UCSD-AML1 (cell line): ENCODE measurements around the gene RASGRP3.
A peak's percentile ranks its signal among the peaks of the same experiment; 100 is the strongest.

Source experiments
- DNase-seq: peaks from one replicate; lab custom pipeline; 2025; ENCODE audit not compliant: unreplicated experiment; lab: John Stamatoyannopoulos, UW

The RASGRP3 gene

DNA sequence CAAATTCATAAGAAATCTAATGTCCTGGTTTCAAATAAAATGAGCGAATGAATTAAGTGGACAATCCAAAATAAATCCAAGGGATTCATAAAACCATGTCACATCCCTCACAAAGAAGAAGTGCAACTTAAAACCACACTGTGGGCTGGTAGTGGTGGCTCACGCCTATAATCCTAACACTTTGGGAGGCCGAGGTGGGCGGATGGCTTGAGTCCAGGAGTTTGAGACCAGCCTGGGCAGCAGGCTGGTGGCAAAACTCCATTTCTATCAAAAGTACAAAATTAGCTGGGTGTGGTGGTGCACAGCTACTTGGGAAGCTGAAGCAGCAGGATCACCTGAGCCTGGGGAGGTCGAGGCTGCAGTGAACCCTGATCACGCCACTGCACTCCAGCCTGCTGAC, 97.2 kb downstream of the RASGRP3 start:
- DNase-seq = no peak

DNA sequence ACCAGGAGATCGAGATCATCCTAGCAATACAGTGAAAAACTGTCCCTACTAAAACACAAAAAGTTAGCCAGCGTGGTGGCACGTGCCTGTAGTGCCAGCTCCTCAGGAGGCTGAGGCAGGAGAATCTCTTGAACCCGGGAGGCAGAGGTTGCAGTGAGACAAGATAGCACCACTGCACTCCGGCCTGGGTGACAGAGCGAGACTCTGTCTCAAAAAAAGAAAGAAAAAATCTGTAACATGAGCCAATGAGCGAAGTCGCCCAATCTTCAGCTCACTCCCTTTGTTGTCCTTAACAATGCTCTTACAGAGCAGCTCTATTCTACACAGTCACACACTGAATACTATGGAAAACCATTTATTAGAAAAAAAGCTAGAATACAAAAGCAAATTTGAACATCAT, 100.6 kb downstream of the RASGRP3 start:
- DNase-seq = no peak

DNA sequence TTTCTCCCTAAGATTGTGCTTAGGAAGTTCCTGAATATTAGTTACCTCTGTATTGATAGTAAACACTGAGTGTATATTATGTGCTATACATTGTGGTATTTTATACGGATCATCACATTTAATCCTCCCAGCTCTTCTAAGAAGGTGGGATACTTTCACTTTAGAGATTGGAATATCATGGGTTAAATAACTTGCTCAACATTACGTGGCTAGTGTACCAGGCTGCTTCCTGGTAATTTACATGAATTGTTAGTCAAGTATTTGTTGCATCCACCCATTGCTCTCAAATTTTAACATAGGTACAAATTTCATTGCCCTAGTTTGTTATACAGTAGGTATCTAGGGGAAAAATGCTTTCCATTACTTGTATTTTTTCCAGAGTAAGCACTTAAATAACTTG, 101.2 kb downstream of the RASGRP3 start:
- DNase-seq = no peak

DNA sequence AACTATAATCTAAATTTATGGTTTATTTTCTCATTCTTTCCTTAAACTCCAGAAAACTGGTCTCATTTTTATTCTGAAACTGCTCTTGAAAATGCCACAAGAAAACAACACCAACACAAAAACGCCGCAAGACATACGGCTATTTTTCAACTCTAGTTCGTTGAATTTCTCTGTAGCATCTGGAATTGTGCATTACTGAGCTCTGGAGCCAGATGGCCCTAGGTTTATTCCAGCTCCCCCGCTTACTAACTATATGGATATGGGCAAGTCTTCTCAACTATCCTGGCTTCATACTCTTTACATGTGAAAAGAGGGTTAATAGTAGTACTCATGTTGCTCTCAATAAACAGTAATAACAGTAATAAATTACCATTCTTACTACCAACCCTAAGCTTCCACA, 102.8 kb downstream of the RASGRP3 start:
- no peak for DNase-seq

DNA sequence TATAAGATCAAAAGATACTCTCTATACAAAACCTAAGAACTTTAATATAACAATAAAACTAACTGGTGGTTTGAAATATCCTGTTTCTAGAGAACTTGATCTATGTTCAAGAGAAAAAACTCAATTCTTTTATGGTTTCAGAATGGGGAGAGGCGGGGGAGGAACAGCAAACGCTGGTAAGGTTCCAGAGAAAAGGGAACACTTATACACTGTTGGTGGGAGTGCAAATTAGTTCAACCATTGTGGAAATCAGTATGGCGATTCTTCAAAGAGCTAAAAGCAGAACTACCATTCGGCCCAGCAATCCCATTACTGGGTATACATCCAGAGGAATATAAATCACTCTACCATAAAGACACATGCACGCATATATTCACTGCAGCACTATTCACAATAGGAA, 105.4 kb downstream of the RASGRP3 start:
- no peak for DNase-seq

DNA sequence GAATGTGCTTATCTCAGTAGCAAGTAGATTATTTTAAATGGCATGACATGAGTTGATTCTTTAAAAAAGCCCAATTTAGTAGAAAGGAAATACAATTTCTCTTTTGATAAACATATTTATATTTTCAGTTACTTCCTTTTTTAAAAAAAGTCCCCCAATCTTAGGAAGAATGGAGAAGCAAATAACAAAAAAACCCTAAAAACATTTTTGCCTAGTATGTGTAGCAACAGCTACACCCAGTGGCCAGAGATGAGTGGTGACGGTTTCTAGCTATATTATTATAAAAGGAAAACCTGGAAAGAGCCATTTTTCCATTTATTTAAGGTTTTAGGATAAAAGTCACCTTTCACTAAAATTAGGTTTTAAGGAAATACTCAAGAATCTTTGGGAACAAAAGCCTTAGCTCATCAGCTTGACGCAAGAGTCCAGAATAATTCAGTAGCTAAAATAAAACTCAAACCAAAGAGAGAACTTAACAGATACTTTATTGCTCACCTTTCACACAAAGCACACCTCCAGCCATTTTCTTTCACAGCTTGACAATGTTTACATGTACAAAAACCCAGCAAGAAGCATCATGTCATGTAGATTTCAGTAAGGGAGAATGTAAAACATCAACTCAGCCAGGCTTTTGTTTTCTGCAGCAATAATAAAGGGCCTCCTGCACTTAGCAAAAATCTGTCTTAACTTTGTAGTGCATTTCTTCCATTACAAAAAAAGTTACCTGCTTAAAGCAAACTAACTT, 106.9 kb downstream of the RASGRP3 start:
- no peak for DNase-seq

DNA sequence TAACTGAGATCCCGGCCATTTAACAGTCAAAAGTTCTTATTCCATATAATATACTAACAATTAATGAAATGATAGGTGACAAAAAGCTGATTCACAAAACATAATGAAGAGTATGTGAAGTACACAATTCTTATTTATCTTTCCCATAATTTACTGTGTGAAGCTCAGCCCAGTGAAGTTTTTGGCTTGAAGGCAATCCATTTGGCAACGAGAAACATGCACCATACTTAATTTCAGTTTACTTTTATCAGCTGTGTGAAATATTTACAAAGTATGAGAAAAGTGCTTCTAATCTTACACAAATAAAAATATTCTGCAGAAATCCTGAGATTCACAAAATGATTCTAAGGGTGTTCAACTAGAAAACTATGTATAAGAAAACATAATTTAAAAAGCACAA, 110.3 kb downstream of the RASGRP3 start:
- no peak for DNase-seq

DNA sequence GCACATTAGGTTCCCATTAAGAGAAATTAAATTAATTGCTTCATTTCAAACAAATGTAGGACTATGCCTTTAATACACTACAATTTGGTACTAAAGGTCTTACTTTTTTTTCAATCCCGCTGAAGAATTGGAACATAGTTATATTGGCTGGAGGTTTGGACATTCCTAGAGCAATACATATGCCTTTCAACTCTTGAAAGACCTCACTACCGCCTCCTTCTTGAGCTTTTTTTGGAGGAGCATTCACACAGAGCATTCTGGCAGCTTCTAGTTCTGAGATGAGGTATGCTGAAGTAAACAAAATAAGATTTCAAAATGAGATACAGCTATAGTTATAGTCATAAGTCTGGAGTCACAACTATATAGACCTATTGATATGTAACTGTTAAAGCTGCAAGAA, 111.8 kb downstream of the RASGRP3 start:
- no peak for DNase-seq

DNA sequence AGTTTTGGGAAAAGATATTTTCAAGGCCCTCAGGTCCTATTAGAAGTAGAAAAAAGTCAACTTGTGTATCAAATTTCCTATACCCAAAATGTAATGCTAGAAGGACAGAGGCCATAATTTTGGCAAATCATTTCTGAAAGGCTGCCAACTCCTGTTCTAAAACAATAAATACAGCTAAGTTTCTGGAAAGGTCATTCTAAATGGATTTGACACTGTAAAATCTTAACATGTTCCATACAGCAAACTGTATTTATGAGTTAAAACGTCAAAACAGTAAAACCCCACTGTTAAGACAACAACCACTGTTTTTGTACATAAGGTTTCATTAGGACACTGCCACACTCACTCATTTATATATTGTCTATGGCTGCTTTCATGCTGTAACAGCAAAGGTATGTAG, 113.0 kb downstream of the RASGRP3 start:
- no peak for DNase-seq

DNA sequence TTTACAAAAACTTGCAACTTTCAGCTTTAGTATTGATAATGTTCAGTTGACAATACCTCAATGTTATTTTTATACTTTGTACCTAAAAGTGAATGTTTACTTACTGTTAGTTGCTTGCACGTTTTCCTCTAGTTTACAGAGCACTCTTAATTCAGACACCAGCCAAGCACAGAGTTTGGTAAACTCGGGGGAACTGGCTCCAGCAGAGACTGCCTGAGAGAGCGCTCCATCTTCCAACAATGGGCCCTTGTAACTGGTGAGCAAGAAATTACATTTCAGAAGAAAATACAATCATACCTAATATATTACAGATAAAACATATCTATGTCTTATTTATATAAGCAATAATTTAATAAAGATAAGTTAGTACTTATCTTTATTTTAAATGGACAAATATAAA, 118.9 kb downstream of the RASGRP3 start:
- no peak for DNase-seq

DNA sequence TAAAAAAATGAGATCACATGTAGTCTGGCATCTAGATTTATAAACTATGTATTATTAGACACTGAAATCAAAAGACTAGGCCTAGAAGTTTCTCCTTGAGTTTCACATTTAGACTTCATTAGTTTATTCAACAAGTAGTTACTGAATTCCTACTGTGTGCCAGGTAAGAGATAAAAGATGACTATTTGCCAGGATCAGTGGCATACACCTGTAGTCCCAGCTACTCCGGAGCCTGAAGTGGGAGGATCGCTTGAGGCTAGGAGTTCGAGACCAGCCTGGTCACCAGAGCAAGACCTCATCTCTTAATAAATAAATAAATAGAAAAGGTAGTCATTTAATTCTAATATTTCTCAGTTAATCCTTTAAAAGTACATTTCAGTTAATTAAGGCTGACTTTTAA, 120.6 kb downstream of the RASGRP3 start:
- no peak for DNase-seq

DNA sequence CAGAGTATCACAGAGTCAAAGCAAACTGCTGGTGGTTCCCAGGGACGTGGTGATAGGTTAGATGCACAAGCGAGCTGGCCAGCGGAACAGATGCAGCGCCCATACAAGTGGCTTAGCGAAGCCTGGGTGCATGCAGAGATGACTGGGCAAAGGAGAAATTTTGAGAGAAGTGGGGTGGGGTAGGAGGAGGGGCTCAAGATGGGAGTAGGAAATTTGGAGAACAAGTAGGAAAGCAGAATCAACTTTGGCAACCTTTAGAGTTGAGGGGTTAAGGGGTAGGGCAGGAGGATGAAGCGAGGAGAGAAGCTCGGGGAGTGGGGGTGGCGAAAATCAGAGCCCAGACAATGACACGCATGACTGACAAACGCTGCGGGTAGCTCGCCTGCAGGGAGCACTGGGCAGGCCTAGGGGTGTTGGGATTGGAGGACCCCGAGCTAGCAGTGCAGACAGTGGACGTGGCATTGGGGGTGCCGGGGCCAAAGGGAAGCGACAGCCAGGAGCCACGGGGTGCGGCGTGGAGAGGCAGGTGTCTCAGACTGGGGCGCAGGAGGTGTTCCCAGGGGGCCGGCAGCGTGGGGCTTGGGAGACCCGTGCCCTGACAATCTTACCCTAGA, 122.2 kb downstream of the RASGRP3 start:
- DNase-seq = peak; percentile 61

DNA sequence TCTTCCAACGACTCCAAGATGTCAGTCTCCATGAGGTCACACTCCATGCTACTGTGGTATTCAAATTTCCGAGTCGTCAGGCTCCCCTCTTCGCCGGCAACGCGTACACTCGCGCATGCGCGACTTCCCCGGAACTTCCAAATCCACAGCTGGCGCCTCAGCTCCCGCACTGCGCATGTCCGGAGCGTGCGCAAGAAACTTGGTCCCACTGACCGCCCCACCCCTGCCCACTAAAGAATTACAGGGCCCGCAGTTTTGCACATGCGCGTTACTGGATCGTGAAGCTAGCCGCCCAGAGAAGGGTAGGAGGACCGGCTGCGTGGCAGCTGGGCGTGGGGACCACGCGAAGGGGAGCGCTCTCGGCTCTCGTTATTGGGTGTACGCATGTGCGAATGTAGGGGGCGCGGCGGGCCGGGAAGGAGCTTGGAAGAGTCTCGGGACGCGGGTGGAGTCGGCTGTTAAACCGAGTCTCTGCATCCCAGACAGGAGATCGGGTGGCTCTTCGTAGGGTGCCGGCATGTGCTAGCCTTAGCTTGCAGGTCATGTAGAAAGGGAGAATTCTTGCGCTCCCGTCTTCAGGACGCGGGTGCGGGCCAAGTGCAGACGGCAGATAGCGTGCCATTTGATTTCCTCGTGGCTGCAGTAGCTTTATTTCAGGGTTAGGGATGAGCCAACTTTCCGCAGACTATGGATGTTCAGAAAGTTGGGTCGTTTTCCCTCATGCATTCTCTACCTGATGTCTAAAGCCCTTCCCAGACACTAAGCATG, 122.9 kb downstream of the RASGRP3 start, which contains the start of gene FAM98A:
TSS of gene FAM98A (minus strand) at position 125 of the 768 bp plus-strand sequence. CDS start at position 47, 78 bp downstream.
- peak; percentile 100 for DNase-seq

DNA sequence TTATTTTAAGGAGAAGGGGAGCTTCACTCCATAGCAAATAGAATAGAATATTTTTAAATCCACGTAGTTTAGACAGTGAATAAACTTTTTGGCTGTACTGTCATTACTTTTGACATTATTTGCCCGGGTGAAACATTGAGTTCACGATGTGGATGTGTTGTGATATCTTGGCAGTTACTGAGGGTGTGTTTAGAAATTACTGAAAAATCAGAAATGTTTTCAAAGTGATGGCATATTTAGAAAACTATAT, 123.4 kb downstream of the RASGRP3 start:
- no peak for DNase-seq

DNA sequence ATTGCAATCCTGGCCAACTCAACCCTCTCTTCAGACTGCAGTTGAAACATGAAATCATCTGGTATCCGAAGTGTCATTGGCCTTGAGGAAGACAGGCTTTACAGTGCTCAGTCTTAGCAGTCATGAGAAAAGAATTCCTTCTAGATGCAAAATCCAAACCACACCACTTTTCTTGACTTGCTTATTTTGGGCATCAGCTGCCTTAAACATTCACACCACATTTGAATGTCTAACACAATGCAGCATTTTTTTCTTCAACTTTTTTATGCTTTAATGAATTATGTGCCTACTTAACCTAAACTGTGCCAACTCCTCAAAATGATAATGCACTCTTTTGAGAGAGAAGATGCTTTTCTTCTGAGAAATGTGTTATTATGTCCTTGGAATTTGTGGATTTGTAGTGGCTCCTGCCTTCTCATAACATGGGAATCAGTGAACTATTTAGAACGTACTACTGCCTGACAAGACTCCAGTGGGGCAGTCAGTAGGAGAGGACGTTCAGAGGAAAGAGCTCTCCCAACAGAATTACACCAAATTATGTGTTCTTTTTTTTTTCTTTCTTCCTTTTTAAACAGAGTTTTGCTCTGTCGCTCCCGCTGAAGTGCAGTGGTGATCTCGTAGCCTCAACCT, 125.9 kb downstream of the RASGRP3 start:
- DNase-seq = no peak

DNA sequence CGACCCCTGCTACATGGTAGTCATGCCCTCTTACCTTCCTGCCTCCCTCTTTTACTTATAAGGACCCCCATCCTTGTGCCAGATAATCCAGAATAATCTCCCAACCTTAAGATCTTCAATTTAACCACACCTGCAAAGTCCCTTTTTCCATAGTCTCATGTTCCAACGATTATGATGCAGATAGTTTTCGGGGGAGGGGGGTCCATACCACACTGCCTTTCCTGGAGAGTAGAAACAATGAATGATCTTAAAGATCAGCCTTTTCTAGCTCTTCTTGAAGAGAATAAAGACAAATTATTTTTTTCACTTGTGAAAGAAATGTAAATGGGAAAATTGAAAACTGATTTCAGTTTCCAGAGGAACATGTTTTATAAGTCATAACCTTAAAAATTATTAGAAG, 127.0 kb downstream of the RASGRP3 start:
- no peak for DNase-seq

DNA sequence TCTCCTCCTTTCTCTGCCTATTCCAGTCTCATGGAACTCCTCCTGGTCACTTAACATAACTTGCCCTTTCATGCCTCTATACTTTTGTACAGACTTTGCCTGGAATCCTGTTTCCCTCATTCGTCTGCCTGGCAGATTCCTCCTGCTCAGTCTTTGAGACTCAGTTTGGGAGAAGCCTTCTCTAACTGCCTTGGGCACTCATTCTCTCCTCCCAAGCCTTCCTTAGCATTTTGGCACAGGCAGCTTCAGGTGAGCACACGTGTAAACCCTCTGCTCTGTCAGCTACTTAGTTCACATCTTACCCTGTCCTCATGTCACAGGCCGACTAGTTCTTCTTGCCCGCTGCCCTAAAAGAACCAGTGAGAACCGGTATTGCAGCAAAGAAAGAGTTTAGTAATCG, 128.6 kb downstream of the RASGRP3 start:
- no peak for DNase-seq

DNA sequence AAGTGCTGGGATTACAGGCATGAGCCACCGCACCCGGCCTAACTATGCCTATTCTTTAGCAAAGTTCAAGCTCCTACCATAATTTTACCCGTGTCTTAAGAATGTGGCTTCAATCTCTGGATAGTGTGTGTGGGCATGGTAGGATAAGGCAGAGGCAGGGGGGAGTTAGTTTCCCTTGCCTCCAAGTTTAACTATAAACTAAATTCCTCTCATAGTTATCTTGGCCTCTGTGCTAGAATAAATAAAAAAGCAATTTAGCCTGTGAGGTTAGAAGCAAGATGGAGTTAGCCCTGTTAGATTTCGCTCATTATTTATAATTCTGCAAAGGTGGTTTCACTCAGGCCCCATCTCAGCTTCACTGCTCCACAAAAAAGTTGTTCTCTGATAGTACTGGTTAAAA, 129.7 kb downstream of the RASGRP3 start:
- DNase-seq = no peak

DNA sequence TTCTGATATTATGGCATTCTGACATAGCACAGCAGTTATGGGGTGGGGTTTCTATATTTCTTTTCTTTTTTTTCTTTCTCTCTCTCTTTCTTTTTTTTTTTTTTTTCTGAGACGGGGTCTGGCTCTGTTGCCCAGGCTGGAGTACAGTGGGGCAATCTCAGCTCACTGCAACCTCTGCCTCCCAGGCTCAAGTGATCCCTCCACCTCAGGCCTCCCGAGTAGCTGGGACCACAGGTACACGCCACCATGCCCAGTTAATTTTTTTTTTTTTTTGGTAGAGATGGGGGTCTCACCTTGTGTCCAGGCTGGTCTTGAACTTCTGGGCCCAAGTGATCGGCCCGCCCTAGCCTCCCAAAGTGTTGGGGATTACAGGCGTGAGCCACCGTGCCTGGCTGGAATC, 130.2 kb downstream of the RASGRP3 start:
- no peak for DNase-seq

DNA sequence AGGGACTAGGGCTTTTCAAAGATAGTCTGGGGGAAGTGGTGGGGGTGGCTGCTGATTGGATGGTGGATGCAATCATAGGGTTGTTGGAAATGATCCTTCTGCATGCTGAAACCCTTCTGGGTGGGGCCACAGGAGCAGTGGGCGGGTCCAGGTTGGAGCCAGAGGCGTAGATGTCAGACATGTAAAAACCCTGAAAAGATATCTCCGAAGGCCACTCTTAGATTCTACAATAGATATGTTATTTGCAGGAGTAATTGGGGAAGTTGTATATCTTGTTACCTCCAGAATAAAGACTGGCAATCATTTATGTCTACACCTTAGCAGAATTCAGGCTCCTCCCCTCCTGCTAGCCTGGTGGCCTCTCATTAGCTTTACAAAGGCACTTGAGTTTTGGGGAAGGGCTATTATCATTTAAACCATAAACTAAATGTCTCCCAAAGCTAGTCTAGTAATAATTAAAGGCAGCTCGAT, 130.8 kb downstream of the RASGRP3 start:
- DNase-seq = no peak

DNA sequence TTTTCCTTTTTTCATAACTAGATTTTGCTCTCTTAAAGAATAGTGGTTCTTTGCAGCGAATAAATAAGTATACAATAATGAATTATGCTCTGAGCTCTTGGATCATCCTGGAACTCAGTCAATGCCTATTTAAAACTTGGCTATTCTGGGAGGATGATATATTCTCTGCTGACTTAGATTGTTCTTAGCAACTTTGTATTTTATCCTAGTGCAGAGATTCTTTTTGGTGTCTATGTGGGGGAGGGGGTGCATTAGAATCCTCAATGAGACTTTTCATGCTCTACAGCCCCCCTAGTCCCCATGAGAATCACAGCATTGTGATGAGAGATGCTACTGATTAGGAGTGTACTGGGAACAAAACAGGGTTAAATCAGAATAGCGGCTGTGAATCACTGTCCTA, 131.5 kb downstream of the RASGRP3 start:
- no peak for DNase-seq

DNA sequence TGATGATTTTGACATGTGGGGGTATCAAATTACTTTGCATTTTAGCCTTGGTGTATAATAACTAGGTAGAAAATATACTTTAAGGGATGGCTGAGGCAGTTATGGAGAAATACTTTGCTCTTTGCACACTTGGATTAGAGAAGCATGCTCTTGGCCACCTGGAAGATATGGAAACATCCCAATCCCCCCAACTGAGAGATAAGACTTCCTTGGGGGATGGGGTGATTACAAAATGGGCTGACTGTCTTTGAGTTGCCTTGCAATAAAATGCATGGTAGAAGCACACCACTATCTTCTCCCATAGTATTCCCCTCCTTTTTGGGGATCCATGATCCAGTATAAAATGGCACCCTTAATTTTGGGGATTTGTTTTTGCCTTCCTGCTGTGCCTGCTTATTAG, 137.7 kb downstream of the RASGRP3 start:
- no peak for DNase-seq
